HG02623 (cell line): ENCODE data around the gene NCR2.

Experiments
- ATAC-seq: cut with Tn5 transposase; IDR thresholded peaks from one replicate; pipeline ENCODE4 v1.9.1; 2021; ENCODE audit warnings: moderate library complexity; ENCODE audit not compliant: unreplicated experiment

Gene NCR2

DNA sequence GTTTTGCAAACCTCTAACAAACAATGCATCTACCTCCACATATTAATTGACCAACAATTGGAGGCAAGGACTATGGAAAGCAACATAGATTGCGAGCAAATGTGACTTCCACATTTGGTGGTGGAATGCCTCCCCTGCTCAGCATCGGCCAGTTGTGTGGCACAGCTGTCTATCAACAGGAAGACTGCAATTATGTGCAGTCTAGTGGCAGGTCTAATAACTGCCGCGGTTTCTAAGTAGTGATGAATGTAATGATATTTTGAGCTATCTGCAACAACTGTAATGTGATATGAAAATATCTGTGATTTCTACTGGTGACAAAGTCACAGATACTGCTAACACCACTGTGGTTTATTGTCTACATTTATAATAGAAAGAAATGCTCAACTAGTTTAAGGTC is 56.8 kb downstream of the NCR2 start:
- ATAC-seq: no peak

DNA sequence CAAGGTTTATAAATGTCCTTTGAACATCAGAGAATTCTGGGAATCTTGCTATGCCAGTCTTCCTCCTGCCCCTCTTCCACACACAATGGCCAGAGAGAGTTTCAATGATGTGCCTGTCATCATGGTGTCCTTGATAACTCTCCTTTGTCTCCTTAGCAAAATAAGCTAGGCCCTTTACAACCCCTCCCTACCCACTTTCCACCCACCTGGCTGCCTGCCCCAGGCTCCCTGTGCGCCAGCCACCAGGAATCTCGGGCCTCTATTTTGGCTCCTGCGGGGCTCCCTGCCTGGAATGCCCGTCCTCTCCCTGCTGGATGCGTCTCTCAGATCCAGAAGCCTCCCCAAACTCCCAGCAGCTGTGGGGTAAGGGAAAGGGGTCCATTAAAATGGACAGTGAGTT is 60.9 kb downstream of the NCR2 start:
- no peak for ATAC-seq

DNA sequence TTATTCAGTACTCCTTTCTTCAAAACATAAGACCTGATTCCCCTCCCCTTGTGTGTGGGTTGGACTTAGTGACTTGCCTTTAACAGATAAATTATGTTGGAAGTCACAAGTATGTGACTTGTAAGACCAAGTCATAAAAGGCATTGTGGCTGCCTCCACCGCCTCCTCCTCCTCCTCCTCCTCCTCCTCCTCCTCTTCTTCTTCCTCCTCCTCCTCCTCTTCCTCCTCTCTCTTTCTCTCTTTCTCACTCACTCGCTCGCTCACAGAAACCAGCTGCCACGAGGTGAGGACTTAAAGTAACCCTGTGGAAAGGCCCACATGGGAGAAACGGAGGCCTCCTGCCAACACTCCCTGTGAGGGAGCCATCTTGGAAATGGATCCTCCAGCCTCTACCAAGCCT is 64.0 kb downstream of the NCR2 start:
- no peak for ATAC-seq
